ENCODE results near the gene CLEC7A.

CLEC7A gene

GRCh38 chr12:10155966-10156365 lies 26.0 kb upstream of the CLEC7A start:
- no peaks in the 10 kb centered on the region for H3K36me3 Mint-ChIP-seq
- no peak overlapping the region for H3K4me3 Mint-ChIP-seq
- H3K9me3 Mint-ChIP-seq (ENCODE audit: low read depth): no peaks in the 10 kb centered on the region
- H3K27me3 Mint-ChIP-seq: no peaks in the 10 kb centered on the region
- H3K4me1 Mint-ChIP-seq (ENCODE audit: low read depth): peaks cover 11% of the 10 kb centered on the region
- H3K27ac Mint-ChIP-seq: no peak overlapping the region

DNA sequence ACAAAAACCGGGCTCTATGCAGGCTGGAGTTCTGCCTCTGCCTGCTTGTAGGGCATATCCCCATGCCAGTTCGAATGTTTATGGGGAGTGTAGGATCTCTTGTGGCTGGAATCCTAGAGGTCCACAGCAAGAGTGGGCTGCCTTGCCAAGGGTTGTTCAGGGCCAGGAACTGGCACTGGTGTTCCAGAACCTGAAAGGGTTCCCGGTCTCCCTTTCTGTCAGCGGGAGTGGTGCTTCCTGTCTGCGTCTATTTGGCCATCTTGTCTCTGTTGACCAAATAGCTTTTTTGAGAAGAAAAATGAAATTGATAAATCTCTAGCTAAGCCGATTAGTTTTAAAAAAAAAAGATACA lies 24.1 kb upstream of the CLEC7A start:
- Mint-ChIP-seq H3K4me3 (peak overlapping the region; percentile 91), H3K27me3 (no peaks in the 10 kb centered on the region), H3K36me3 (no peaks in the 10 kb centered on the region), H3K4me1 (ENCODE audit: low read depth) (peaks cover 11% of the 10 kb centered on the region), H3K27ac (no peak overlapping the region), H3K9me3 (ENCODE audit: low read depth) (no peaks in the 10 kb centered on the region)

DNA sequence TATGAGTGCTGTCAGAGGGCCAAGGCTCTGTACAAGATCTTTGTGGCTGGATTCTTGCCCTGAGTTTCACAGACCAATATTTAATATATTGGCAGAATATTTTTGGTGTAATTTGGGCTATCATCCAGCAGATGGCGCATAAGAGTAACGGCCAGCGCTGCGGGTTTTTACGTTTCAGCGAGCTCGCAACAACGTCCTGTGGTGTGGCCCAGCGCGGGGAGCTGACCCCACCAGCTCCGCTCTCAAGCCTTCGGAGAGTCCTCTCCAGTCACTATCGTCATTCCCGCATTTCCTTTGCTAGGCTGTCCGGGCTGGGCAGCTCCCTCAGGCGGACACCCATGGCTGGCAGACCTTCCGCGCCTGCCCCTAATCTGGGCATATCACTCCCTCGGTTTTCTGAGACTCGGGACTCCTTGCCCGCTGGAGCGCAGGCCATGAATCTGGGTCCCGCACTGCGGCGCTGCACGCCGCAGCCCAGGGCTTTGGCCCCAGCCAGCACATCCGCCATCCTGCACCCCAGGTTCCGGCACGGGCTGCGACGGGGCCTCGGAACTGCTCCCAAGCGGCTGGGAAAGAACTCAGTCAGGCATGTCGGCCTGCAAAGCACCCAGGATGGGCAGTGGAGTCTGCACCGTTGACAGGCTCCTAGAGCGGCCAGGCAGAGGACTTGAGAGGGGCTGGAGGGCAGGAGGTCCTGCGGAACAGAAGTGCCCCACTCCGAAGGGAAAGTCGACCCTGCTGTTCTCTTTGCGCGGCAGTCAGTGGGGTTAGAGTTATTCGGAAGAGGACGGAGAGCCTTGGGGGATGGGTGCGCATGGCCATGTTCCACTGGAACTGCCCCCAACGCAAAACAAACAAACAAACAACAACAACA lies 23.5 kb upstream of the CLEC7A start:
- no peaks in the 10 kb centered on the region for H3K27me3 Mint-ChIP-seq

GRCh38 chr12:10151621-10152020 lies 21.6 kb upstream of the CLEC7A start:
- Mint-ChIP-seq H3K27ac (no peak overlapping the region), H3K4me1 (ENCODE audit: low read depth) (peaks cover 11% of the 10 kb centered on the region), H3K27me3 (no peaks in the 10 kb centered on the region), H3K36me3 (no peaks in the 10 kb centered on the region), H3K4me3 (no peak overlapping the region), H3K9me3 (ENCODE audit: low read depth) (no peaks in the 10 kb centered on the region)

More for the DNA sequence above, 23.5 kb upstream of the CLEC7A start:
- H3K4me1 Mint-ChIP-seq (ENCODE audit: low read depth): peaks cover 11% of the 10 kb centered on the region
- H3K4me3 Mint-ChIP-seq: peak overlapping the region; percentile 91
- no peaks in the 10 kb centered on the region for H3K9me3 Mint-ChIP-seq (ENCODE audit: low read depth)
- H3K36me3 Mint-ChIP-seq: no peaks in the 10 kb centered on the region
- H3K27ac Mint-ChIP-seq: peak overlapping the region; percentile 34

DNA sequence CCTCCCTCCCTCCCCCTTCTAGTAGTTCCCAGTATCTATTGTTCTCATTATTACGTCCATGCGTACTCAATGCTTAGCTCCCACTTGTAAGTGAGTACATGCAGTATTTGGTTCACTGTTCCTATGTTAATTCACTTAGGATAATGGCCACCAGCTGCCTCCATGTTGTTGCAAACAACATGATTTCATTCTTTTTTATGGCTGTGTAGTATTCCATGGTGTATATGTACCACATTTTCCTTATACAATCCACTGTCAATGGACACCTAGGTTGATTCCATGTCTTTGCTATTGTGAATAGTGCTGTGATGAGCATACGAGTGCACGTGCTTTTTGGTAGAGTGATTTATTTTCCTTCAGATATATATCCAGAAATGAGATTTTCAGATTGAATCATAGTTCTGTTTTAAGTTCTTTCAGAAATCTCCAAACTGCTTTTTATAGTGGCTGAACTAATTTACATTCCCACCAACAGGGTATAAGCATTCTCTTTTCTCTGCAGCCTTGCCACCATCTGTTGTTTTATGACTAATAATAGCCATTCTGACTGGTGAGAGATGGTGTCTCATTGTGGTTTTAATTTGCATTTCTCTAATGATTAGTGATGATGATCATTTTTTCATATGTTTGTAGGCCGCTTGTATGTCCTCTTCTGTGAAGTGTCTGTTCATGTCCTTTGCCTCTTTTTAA lies 17.9 kb upstream of the CLEC7A start:
- H3K27ac Mint-ChIP-seq: no peak overlapping the region
- H3K27me3 Mint-ChIP-seq: no peaks in the 10 kb centered on the region
- H3K4me1 Mint-ChIP-seq (ENCODE audit: low read depth): peaks cover under 1% of the 10 kb centered on the region
- H3K4me3 Mint-ChIP-seq: no peak overlapping the region
- no peaks in the 10 kb centered on the region for H3K9me3 Mint-ChIP-seq (ENCODE audit: low read depth)
- no peaks in the 10 kb centered on the region for H3K36me3 Mint-ChIP-seq

DNA sequence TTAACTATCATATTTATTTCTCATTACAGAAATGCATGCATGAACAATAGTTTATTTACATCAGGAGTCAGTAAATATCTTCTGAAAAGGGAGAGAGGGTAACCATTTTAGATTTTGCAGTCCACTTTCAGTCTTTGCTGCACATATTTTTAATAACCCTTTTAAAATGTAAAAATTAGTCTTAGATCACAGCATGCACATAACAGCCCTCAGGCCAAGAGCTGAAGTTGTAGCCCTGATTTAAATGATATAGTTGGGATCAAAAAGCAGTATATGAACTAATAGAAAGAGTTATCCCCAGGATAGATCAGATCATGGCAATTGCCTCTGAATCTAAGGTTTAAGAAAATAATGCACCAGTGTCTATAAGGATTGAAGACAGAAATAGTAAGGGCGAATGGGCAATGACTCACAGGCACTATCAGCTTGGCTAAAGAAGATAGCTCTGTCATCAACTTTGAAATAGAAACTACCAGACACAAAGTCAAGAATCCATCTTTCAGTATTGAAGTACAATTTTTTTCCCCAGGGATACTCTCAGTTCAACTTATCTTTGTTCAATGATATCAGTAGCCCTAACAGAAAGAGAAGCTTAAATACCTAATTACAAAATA lies 13.1 kb upstream of the CLEC7A start:
- peaks cover 2% of the 10 kb centered on the region for H3K27me3 Mint-ChIP-seq
- H3K9me3 Mint-ChIP-seq (ENCODE audit: low read depth): no peaks in the 10 kb centered on the region
- peaks cover 2% of the 10 kb centered on the region for H3K4me1 Mint-ChIP-seq (ENCODE audit: low read depth)
- H3K27ac Mint-ChIP-seq: no peak overlapping the region
- no peak overlapping the region for H3K4me3 Mint-ChIP-seq
- H3K36me3 Mint-ChIP-seq: no peaks in the 10 kb centered on the region

- peaks cover 2% of the 10 kb centered on the region for H3K4me1 Mint-ChIP-seq (ENCODE audit: low read depth)
- H3K4me3 Mint-ChIP-seq: no peak overlapping the region
- peaks cover 2% of the 10 kb centered on the region for H3K27me3 Mint-ChIP-seq
- H3K27ac Mint-ChIP-seq: no peak overlapping the region
- no peaks in the 10 kb centered on the region for H3K36me3 Mint-ChIP-seq
- no peaks in the 10 kb centered on the region for H3K9me3 Mint-ChIP-seq (ENCODE audit: low read depth)
Measured at GRCh38 chr12:10140001-10140400, 10.0 kb upstream of the CLEC7A start.

DNA sequence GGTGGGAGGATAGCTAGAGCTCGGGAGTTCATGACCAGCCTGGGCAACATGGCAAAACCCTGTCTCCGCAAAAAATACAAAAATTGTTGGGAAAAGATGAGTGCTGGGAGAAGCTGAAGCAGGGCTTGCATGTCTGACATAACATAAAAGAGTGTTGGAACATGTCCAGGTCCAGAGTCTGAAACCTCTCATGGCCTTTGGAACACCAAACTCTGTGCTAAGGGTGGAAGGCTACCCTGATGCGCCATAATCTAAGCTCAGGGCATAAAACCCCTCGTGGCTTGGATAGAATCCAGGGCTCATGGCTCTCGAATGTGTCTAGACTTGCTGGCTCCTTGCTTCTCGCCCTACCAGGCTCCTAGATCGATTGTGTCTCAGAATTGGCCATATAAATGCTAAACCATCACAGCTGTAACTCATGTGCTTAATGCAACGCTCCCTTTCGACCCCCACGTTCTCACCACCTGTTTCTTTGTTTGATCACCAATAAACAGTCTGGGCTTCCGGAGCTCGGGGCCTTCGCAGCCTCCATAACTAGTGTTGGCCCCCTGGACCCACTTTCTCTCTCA lies 6.7 kb upstream of the CLEC7A start:
- no peak overlapping the region for H3K4me3 Mint-ChIP-seq
- no peaks in the 10 kb centered on the region for H3K36me3 Mint-ChIP-seq
- H3K4me1 Mint-ChIP-seq (ENCODE audit: low read depth): peaks cover 2% of the 10 kb centered on the region
- no peaks in the 10 kb centered on the region for H3K9me3 Mint-ChIP-seq (ENCODE audit: low read depth)
- H3K27me3 Mint-ChIP-seq: peaks cover 2% of the 10 kb centered on the region
- no peak overlapping the region for H3K27ac Mint-ChIP-seq

DNA sequence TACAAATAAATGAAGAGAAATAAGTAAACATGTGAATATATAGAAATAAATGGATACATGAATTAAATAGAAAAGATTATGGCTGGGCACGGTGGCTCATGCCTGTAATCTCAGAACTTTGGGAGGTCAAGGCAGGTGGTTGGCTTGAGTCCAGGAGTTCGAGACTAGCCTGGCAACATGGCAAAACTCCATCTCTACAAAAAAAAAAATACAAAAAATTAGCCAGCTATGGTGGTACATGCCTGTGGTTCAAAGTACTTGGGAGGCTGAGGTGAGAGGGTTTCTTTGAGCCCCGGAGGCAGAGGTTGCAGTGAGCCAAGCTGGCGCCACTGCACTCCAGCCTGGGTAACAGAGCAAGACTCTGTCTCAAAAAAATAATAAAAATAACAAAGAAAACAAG lies 5.1 kb upstream of the CLEC7A start:
- H3K4me3 Mint-ChIP-seq: no peak overlapping the region
- no peaks in the 10 kb centered on the region for H3K9me3 Mint-ChIP-seq (ENCODE audit: low read depth)
- H3K4me1 Mint-ChIP-seq (ENCODE audit: low read depth): peaks cover 10% of the 10 kb centered on the region
- no peaks in the 10 kb centered on the region for H3K36me3 Mint-ChIP-seq
- no peak overlapping the region for H3K27ac Mint-ChIP-seq
- peaks cover 2% of the 10 kb centered on the region for H3K27me3 Mint-ChIP-seq

DNA sequence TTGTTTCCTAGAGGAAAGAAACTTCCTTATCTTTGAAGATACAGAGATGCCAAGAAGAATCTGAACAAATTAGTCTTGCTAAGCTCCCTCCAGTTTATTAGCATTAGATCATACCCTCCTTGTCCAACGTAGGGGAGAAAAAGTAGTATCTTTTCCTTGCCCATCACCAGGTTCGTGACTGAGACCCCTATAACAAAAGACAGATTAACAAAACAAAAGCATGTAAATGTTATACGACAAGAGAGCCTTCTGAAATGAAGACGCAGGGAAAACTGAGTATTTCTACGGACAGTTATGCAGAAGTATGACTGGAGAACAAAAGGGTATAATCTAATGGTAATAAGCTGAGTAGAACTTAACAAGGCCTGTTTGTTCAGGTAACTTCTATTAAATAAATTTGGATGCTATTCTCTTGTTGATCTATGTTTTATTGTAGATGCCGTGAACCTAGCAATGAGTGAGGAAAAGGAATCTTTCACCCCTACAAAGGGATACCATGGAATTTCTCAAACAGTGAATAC lies 2.9 kb upstream of the CLEC7A start:
- Mint-ChIP-seq H3K4me1 (ENCODE audit: low read depth) (peaks cover 13% of the 10 kb centered on the region), H3K4me3 (no peak overlapping the region), H3K27ac (no peak overlapping the region), H3K36me3 (no peaks in the 10 kb centered on the region), H3K27me3 (no peaks in the 10 kb centered on the region), H3K9me3 (ENCODE audit: low read depth) (no peaks in the 10 kb centered on the region)

GRCh38 chr12:10131111-10131690 lies 1.2 kb upstream of the CLEC7A start:
- Mint-ChIP-seq H3K27me3 (peaks cover 6% of the 10 kb centered on the region), H3K27ac (no peak overlapping the region)

DNA sequence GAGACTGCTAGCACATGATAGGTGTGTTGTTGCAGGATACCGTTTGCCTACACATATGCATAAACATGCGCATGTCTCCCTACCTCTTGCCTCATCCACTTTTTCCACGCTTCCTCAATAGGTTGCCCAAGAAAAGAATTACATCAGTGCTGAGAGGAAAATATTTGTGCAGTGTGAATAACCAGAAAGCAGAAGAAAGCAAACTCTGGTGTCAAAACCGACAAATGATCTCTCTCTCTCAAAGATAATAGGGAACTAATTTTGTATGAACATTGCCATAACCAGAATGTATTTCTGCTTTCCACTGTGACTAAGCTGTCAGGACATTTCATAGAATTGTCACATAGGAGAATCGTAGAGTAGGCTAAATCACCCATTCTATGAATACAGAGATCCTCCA lies 1.3 kb downstream of the CLEC7A start:
- no peak overlapping the region for H3K27ac Mint-ChIP-seq
- peaks cover 13% of the 10 kb centered on the region for H3K4me1 Mint-ChIP-seq (ENCODE audit: low read depth)
- H3K9me3 Mint-ChIP-seq (ENCODE audit: low read depth): no peaks in the 10 kb centered on the region
- H3K36me3 Mint-ChIP-seq: no peaks in the 10 kb centered on the region
- no peak overlapping the region for H3K4me3 Mint-ChIP-seq
- H3K27me3 Mint-ChIP-seq: peaks cover 6% of the 10 kb centered on the region

More at GRCh38 chr12:10131111-10131690, 1.2 kb upstream of the CLEC7A start:
- Mint-ChIP-seq H3K36me3 (no peaks in the 10 kb centered on the region), H3K4me3 (no peak overlapping the region), H3K4me1 (ENCODE audit: low read depth) (peaks cover 13% of the 10 kb centered on the region), H3K9me3 (ENCODE audit: low read depth) (no peaks in the 10 kb centered on the region)

DNA sequence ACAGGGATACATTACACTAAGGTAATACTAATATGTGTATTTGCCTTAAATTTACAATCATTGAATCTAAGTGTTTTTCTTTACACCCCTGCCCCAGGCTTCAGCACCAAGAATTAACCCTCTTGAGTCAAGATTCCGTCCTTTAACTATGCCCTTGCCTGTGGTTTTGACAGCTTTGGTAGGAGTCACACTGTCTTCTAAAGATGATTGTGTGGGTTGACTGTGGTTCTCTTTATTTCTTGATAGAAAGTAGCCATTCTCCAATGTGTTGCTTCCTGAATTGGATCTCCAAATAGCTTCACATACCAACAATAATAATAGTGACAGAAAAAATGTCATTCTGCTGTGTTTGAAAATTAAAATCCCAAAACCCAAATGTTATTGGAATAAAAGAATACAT lies 3.6 kb downstream of the CLEC7A start:
- H3K36me3 Mint-ChIP-seq: no peaks in the 10 kb centered on the region
- no peak overlapping the region for H3K4me3 Mint-ChIP-seq
- H3K27ac Mint-ChIP-seq: no peak overlapping the region
- H3K4me1 Mint-ChIP-seq (ENCODE audit: low read depth): peaks cover 13% of the 10 kb centered on the region
- H3K27me3 Mint-ChIP-seq: peaks cover 6% of the 10 kb centered on the region
- no peaks in the 10 kb centered on the region for H3K9me3 Mint-ChIP-seq (ENCODE audit: low read depth)

- Mint-ChIP-seq H3K4me3 (no peak overlapping the region), H3K27ac (no peak overlapping the region), H3K4me1 (ENCODE audit: low read depth) (no peaks in the 10 kb centered on the region), H3K9me3 (ENCODE audit: low read depth) (no peaks in the 10 kb centered on the region), H3K36me3 (no peaks in the 10 kb centered on the region), H3K27me3 (peaks cover 6% of the 10 kb centered on the region)
Measured at GRCh38 chr12:10122689-10123088, 7.3 kb downstream of the CLEC7A start.

Data from activated naive CD8-positive, alpha-beta T cell (primary cell).